HG02623 (cell line): ENCODE results near the gene ERGIC3.

Experiments
- ATAC-seq: cut with Tn5 transposase; IDR thresholded peaks from one replicate; pipeline ENCODE4 v1.9.1; 2021; ENCODE audit warnings: moderate library complexity; ENCODE audit not compliant: unreplicated experiment

The ERGIC3 gene

DNA sequence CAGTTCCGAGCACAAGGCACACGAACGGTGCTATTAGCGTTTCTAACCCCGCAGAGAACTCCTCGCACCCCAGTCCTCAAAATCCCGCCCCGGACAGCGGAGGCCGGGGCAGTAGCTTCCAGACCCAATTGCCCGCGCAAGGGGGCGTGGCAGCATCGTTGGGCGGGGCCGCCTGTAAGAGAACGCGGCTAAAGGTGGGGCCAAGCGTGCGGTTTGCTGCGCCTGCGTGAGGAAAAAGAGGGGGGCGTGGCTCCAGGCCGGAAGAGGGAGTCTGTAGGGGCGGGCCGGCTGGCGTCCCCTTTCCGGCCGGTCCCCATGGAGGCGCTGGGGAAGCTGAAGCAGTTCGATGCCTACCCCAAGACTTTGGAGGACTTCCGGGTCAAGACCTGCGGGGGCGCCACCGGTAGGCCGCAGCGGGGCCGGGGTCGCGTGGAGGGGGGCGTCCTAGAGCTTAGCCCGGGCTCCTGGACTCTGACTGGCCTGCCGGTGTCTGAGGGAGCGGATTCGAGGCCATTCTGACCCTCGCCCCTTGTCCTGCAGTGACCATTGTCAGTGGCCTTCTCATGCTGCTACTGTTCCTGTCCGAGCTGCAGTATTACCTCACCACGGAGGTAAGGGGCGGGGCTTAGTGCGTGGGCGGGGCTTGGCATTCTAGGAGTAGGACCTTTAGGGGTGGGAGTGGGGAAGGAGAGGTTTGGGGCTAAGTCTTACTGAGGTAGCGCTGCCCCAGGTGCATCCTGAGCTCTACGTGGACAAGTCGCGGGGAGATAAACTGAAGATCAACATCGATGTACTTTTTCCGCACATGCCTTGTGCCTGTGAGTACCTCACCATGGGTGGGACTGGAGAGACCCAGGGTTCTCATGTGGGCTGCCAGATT lies at the start of gene ERGIC3:
Gene ERGIC3, plus strand, starts transcription at position 296 of the 880 bp plus-strand sequence. Its CDS starts 20 bp downstream, at position 316.
- ATAC-seq = peak; percentile 96

DNA sequence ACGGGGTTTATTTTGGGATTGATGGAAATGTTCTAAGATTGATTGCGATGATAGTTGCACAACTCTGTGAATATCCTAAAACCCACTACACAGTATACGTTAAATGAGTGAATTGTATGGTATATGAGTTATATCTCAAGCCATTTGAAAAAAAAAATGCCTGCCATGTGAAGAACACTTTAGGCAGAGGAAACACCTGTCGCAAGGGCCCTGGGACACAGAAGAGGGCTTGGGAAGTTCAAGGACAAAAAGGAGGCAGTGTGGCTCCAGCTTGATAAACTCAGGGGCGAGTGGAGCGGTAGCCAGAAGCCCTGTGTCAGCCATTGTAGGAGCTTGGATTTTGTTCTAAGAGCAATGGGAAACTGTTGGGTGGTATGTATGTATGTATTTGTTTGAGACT lies 49.5 kb upstream of the ERGIC3 start:
- no peak for ATAC-seq

DNA sequence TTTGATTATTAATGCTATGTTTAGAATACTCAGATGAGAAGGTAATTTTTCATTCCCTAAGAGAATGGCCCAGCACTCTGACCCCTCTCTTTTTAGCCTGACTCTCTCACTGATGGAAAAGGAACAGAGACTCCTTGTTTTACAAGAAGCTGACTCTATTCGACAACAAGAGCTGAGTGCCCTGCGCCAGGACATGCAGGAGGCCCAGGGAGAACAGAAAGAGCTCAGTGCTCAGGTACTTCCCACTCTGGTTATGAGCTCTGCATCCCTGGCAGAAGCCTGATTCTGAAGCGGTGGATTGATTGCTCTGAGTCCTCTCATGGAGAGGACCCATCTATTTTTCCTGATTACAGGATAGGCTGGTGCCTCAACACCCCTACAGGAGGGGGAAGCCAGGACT lies 45.4 kb upstream of the ERGIC3 start:
- ATAC-seq = no peak

DNA sequence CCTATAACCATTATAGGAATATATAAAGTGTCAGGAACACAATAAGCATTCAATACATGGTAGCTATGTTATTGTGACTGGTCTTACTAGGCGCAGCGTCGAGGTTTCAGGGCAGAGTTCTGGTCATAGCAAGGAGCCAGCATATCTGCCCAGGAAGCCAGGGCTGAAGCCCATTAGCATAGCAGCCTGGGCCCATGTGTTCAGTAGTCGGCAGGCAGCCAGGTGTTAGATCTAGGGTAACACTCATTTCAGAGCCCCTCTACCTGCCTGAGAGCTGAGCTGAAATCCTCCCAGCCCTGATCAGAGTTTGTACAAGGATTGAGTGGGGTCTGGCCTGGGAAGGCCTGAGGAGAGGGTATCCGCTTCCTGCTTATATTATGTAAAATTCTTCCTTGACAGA lies 44.6 kb upstream of the ERGIC3 start:
- ATAC-seq = no peak

DNA sequence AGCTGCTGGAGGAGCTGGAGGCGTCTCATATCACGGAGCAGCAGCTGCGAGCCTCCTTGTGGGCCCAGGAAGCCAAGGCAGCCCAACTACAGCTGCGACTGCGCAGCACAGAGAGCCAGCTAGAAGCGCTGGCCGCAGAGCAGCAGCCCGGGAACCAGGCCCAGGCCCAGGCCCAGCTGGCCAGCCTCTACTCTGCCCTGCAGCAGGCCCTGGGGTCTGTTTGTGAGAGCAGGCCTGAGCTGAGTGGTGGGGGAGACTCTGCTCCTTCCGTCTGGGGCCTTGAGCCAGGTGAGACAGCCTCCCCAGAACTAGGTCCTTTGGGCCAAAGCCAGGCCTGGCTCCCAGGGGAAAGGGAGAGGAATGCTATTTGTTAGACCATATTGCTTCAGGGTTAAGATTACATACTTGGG lies 44.1 kb upstream of the ERGIC3 start:
- ATAC-seq = no peak

DNA sequence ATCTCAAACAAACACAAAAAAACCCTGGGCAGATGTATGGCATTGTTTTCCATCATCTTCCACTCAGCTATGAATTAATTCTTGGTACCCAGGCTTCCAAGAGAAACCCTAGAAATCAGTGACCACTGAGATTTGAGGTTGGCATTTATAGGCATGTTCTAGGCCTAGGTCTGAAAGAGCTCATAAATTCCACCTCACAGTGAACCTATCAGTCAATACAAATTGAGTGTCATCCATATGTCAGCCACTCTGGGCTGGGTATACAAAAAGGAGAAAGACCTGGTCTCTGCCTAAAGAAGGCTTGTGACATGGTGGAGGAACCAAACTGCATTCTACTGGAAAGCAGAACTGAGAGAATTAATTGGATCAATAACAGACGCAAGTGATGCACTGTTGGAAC lies 42.6 kb upstream of the ERGIC3 start:
- no peak for ATAC-seq

DNA sequence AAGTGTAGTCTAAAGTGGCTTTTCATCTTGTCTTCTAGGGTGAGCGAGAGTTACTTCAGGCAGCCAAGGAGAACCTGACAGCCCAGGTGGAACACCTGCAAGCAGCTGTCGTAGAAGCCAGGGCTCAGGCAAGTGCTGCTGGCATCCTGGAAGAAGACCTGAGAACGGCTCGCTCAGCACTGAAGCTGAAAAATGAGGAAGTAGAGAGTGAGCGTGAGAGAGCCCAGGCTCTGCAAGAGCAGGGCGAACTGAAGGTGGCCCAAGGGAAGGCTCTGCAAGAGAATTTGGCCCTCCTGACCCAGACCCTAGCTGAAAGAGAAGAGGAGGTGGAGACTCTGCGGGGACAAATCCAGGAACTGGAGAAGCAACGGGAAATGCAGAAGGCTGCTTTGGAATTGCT lies 39.5 kb upstream of the ERGIC3 start:
- peak; percentile 51 for ATAC-seq

DNA sequence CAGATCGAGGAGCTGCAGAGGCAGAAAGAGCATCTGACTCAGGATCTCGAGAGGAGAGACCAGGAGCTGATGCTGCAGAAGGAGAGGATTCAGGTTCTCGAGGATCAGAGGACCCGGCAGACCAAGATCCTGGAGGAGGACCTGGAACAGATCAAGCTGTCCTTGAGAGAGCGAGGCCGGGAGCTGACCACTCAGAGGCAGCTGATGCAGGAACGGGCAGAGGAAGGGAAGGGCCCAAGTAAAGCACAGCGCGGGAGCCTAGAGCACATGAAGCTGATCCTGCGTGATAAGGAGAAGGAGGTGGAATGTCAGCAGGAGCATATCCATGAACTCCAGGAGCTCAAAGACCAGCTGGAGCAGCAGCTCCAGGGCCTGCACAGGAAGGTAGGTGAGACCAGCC lies 38.6 kb upstream of the ERGIC3 start:
- no peak for ATAC-seq

DNA sequence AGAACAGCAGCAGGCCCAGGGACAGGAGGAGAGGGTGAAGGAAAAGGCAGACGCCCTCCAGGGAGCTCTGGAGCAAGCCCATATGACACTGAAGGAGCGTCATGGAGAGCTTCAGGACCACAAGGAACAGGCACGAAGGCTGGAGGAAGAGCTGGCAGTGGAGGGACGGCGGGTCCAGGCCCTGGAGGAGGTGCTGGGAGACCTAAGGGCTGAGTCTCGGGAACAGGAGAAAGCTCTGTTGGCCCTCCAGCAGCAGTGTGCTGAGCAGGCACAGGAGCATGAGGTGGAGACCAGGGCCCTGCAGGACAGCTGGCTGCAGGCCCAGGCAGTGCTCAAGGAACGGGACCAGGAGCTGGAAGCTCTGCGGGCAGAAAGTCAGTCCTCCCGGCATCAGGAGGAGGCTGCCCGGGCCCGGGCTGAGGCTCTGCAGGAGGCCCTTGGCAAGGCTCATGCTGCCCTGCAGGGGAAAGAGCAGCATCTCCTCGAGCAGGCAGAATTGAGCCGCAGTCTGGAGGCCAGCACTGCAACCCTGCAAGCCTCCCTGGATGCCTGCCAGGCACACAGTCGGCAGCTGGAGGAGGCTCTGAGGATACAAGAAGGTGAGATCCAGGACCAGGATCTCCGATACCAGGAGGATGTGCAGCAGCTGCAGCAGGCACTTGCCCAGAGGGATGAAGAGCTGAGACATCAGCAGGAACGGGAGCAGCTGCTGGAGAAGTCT lies 37.9 kb upstream of the ERGIC3 start:
- ATAC-seq = no peak

DNA sequence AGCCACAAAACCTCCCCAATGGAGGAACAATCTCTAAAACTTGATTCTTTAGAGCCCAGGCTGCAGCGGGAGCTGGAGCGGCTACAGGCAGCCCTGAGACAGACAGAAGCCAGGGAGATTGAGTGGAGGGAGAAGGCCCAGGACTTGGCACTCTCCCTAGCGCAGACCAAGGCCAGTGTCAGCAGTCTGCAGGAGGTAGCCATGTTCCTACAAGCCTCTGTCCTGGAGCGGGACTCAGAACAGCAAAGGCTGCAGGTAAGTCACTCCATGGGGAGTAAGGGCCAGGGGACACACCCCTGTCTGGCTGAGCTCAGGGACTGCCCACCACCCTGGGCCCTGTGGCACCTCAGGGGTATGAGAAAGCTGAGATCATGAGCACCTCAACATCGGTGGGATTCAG lies 37.1 kb upstream of the ERGIC3 start:
- no peak for ATAC-seq

DNA sequence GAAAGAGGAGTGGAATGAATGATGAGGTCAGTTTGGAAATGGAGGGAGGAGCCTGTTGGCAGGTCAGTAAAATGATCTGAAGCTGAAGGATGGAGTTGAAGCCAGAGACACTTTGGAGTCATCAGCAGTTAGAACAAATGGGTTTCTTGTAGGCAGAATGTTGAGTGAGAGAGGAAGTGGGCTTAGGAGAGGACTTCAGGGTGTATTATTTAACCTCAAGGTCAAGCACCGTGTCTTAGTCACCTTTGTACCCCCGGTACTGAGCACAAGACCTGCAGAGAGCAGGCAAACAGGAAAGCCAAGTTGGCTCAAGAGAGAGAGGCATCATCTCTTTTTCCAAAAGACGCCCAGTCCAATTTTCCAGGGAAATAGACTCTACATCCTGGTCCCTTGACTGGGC lies 35.7 kb upstream of the ERGIC3 start:
- ATAC-seq = no peak

DNA sequence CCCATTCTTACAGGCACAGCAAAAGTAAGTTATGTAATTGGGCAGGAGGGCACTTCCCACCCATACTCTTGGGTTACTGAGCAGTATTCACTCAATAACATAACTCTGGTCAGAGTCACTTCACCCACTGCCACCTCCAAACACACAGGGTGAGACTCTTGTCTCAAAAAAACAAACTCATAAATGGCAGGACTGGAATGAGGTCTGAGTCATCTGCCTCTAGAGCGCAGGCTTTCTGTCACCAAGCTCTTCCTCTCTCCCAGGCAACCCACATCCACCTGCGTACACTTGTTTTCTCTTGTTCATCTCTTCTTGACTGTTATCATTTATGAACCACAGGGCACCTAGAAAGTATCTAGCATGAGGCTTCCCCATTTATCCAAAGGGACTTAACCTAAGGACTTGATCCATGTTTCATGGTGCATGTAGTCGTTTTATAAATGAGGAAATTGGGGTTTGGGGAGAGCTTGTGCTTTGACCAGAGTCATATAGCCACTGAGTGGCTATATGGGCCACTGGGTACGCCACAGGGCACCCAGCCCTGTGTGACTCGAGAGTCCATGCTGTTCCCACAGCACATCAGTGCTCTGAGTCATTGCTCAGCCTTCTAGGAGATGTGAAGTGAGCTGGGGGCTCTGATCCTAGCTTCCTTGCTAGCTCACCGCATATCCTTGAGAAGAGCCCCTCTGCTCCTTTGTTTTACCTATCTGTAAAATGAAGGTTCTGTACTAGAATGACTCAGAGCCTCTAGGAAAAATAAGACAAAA lies 34.8 kb upstream of the ERGIC3 start:
- no peak for ATAC-seq

DNA sequence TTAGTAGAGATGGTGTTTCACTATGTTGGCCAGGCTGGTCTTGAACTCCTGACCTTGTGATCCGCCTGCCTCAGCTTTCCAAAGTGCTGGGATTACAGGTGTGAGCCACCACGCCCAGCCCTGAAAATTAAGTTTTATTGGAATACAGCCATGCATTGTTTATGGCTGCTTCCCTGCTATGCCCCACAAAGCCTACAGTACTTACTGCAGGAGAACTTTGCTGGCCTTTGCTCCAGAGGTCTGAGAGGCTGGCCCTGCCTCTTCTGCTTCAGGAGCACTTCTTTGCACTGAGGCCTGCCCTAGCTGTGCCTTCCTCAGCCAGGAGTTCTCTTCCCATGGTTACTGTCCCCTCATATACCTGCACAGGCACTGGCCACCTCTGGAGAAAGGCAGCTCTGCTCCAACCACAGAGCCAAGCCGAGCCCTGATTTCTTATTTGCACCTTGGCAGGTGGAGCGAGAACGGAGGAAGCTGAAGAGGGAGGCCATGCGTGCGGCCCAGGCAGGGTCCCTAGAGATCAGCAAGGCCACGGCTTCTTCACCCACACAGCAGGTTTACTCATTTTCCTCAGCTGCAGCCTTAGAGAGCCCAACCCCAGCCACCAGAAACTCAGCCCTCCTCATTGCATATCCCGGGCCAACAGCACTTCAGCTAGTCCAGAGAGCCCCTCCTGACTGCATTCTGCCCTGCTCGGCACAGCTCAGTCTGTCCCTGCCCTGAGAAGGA lies 33.2 kb upstream of the ERGIC3 start:
- ATAC-seq = no peak

DNA sequence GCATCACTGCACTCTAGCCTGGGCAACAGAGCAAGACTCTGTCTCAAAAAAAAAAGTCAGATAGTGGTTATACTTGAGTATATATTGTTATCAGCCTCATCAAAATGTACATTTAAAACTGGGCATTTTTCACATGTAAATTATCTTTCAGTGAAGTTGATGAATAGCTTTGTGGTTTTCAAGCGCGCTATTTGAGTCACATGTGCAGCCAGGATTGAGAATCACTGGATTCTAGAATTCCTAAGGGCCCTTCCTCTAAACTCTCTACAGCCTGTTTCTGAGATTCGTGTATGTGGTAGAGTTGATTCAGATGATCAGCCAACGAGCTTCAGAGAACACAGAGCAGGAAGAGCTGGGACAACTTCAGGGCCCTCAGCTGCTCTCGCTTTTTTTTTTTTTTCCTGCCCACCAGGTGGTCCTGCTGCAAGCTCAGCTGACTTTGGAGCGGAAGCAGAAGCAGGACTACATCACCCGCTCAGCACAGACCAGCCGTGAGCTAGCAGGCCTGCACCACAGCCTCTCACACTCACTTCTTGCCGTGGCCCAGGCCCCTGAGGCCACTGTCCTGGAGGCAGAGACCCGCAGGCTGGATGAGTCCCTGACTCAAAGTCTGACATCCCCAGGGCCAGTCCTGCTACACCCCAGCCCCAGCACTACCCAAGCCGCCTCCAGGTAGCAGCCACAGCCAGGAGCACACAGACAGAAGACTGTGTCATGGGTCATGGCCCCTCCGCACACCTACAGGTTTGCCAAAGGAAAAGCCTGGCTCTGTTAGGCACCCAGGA lies 30.7 kb upstream of the ERGIC3 start:
- no peak for ATAC-seq

DNA sequence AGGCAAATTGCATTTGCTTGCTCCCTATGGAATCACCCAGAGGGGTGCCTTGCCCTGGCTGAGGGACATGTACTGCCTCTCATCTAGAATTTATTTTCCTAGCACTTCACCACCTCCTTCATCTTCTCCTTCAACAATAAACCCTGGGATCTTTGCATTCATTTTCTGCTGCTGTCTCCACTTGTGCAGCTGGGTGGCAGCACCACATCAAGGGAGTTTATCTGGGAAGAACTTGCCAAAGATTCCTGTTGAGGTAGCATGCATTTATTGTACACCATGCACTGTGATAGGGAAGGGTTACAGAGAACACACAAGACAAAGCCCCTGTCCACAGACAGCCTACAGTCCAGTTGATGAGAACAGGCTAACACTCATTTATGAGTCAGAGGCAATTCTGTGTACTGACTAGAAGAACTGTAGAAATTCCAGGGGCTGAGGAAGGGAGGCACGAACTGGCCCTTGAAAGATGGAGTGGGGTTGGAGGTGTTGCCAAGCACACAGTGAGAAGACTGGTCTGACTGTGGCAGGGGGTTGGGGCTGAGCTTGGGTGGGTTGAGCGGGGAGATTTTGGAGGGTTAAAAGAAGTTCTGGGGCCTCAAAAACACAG lies 30.0 kb upstream of the ERGIC3 start:
- no peak for ATAC-seq

DNA sequence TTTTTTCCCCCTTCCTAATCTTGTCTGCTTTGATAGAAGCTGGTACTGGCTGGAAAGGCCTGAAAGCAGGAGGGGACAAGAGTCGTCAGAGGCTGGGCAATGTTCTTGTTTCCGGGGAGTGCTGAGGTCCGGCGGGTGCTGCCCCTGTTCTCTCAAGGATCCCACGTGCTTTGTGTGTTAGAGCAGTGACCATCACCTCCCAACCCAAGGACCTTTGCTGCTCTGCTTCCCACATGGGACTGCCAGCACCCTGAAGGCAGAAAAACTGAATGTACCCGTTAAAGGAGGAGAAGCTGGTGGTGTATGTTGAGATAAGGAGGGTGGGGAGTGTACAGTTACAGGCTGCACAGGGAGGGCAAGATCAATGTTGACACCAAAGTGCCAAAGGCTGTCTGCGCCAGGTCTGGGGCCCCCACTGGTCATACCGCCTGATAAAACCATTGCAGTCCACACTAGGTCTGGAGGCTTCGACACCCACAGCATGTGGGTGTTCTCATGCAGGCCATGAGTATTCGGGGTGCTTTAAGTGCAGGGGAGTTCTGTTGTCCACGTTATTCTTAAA lies 27.4 kb upstream of the ERGIC3 start:
- ATAC-seq = no peak

DNA sequence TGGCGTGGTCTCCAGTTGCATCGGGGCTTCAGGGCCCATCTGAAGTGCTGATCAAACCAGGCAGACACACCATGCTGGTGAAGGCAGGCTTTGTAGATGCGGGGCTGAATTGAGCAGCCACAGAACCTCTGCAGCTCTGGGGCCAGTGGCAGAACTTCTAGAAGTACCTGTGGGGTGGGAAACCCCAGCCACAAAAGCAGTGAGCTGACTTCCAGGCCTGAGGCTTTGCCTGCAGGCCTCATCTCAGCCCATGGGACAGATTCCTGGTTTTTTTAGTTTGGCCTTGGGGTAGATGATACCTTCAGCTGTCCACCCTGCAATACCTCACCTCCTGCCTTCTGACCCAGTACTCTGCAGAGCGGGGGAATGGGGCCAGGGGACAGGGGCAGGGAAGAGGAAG lies 26.5 kb upstream of the ERGIC3 start:
- no peak for ATAC-seq

DNA sequence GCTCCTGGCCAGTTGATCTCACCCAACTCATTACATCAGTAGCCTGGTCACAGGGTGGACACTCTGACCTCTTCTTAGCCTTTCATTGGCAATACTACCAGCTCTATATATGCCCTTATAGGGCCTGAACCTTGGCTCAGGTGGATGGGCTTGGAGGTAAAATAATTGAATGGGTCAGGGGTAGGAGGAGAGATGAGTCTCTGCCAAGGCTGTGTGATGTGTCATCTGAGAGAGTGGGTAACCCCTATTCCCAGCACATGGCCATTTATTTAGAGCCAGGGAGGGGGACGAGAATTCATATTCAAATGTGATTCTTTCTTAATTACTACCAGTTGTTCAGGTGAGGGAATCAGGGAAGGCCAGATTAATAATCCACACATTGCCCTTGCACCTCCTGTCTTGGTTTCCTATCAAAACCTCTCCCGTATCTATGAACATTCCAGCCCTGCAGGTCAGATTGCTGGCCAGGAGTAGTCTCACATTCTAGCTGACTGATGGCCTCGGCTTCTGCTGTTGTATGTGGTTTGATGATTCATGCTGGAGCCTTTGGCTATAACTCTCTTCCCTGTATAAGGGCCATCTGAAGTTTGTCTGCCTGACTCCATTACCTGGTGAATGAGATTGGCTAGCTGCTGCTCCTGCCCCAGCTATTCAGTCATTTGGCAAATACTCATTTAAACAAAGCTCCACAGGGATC lies 25.8 kb upstream of the ERGIC3 start:
- ATAC-seq = no peak

DNA sequence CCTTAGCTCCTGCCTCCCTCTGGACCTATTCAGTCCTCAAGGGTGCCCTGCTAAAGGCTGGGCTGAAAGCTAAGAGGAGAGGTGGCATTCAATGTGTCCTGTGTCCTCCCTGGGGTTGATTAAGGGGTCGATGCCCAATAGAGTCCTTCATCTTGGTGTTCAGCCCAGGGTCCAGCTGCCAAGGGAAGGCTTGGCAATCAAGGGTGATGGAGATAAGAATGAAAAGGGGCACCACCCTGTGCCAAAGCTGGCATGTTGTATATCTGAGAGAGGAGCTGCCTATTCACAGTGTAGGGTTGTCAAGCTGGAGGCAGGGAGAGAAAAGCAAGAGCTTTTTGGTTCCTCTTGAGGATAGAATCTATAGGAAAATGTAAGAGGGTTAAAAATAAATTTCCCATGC lies 24.8 kb upstream of the ERGIC3 start:
- ATAC-seq = no peak
